ENCODE results near the gene FUZ. TPM values are rescaled to one million over a fixed set of nuclear protein-coding genes. Genes with fewer than 3 reads are reported as not detected.

Gene FUZ
- total and polyA plus RNA-seq, 2 donors, result 13.3 to 29.0 TPM

DNA sequence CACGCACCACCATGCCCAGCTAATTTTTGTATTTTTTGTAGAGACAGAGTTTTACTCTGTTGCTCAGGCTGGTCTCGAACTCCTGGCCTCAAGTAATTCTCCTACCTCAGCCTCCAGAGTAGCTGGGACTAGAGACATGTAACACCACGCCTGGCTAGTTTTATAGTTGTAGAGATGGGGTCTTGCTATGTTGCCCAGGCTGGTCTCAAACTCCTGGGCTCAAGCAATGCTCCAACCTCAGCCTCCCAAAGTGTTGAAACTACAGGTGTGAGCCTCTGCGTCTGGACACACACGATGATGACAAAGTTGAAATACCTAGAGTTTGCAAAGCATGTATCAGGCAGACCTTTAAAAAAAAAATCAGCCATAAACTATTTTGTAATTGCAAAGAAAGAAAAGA, 33.3 kb upstream of the FUZ start:
- no peaks in the 10 kb centered on the region for H3K4me1 ChIP-seq (ENCODE audit: insufficient read depth)
- WGBS, result 83% methylated on average over 5 of the region's 5 CpGs
- H3K36me3 ChIP-seq (ENCODE audit: insufficient read depth), result no peaks in the 10 kb centered on the region
- H3K27ac ChIP-seq (ENCODE audit: low read depth), result no peak overlapping the region
- no peak for DNase-seq (ENCODE audit: extremely low spot score)
- no peak overlapping the region for H3K4me3 ChIP-seq (ENCODE audit: low read depth, low read length)

GRCh38 chr19:49845414-49845813, 32.3 kb upstream of the FUZ start:
- H3K36me3 ChIP-seq (ENCODE audit: insufficient read depth), result no peaks in the 10 kb centered on the region
- DNase-seq (ENCODE audit: extremely low spot score), result no peak
- H3K4me1 ChIP-seq (ENCODE audit: insufficient read depth), result no peaks in the 10 kb centered on the region
- H3K4me3 ChIP-seq (ENCODE audit: low read depth, low read length), result no peak overlapping the region
- 49% methylated on average over 3 of the region's 3 CpGs for WGBS
- H3K27ac ChIP-seq (ENCODE audit: low read depth), result no peak overlapping the region

DNA sequence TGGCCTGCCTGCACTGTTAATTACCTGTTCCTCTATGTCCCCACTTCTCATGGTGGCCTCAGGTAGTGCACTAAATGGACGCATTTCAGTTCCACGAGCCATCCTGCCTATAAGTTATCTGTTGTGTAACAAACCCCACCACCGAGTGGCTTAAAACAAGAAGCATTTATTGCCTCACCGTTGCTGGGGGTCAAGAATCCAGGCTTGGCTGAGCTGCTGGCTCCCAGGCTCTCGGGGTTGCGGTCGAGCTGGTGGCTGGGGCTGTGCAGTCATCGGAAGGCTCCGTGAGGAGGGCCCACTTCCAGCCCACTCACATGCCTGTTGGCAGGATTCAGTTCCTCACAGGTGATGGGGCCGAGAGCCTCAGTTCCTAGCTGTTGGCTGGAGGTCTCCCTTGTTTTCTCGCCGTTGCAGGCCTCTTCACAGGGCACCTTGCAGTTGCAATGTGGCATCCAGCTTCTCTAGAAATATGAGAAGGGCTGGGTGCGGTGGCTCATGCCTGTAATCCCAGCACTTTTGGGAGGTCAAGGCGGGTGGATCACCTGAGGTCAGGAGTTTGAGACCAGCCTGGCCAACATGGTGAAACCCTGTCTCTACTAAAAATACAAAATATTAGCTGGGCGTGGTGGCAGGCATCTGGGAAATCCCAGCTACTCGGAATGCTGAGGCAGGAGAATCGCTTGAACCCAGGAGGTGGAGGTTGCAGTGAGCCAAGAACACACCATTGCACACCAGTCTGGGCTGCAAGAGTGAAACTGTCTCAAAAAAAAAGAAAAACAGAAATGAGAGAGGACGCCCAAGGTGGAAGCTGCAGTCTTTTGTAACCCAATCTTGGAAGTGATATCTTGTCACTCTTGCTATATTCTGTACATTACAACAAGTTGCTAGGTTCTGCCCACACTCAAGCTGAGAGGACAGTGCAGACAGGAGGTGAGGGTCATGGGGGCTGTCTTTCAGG, 31.3 kb upstream of the FUZ start:
- 84% methylated on average over 18 of the region's 18 CpGs for WGBS
- H3K4me3 ChIP-seq (ENCODE audit: low read depth, low read length), result no peak overlapping the region
- H3K36me3 ChIP-seq (ENCODE audit: insufficient read depth), result no peaks in the 10 kb centered on the region
- no peaks in the 10 kb centered on the region for H3K4me1 ChIP-seq (ENCODE audit: insufficient read depth)
- DNase-seq (ENCODE audit: extremely low spot score), result no peak
- H3K27ac ChIP-seq (ENCODE audit: low read depth), result no peak overlapping the region

DNA sequence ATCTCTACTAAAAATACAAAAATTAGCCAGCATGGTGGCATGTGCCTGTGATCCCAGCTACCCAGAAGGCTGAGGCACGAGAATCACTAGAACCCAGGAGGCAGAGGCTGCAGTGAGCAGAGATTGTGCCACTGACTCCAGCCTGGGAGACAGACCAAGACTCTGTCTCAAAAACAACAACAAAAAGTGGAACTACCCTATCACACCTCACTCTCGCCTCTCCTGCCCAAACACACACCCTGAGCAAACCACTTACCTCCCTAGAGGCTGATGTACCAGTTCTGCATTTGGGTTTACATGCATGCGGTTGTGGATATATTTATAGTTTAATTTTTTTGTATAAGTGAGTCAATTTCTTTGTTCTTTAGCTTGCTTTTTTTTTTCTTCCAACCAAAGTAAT, 30.2 kb upstream of the FUZ start:
- DNase-seq (ENCODE audit: extremely low spot score), result no peak
- no peak overlapping the region for H3K4me3 ChIP-seq (ENCODE audit: low read depth, low read length)
- WGBS, result 92% methylated on average over 3 of the region's 3 CpGs

DNA sequence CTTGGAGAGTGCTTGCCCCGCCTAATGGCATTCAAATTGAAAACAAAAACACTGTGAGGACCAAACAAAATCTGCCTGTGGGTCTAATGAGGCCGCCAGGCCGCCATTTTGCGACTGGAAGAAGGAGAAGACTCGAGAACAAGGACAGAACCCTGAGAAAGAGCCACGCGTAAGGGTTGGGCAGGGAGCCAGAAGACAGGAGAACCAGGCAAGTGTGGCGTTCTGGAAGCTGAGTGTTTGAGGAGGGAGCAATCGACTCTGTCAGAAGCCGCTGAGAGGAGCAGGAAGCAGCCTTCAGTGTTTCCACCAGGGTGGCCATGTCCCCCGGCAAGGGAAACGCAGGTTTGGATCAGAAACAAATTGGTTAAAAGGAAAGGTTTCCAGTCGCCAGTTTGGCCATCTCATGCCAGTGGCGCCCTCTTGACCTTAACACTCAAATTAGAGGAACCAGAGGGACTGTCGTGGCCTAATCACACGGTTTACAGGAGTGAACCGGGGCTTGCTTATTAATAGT, 27.7 kb upstream of the FUZ start:
- H3K36me3 ChIP-seq (ENCODE audit: insufficient read depth), result no peaks in the 10 kb centered on the region
- no peak overlapping the region for H3K4me3 ChIP-seq (ENCODE audit: low read depth, low read length)
- WGBS, result 87% methylated on average over 17 of the region's 17 CpGs
- no peak overlapping the region for H3K27ac ChIP-seq (ENCODE audit: low read depth)
- DNase-seq (ENCODE audit: extremely low spot score), result no peak
- no peaks in the 10 kb centered on the region for H3K4me1 ChIP-seq (ENCODE audit: insufficient read depth)

More for the DNA sequence above, 30.2 kb upstream of the FUZ start:
- Histone ChIP-seq H3K36me3 (ENCODE audit: insufficient read depth) (no peaks in the 10 kb centered on the region), H3K4me1 (ENCODE audit: insufficient read depth) (no peaks in the 10 kb centered on the region), H3K27ac (ENCODE audit: low read depth) (no peak overlapping the region)

- 86% methylated on average over 11 of the region's 11 CpGs for WGBS
- Histone ChIP-seq H3K4me3 (ENCODE audit: low read depth, low read length) (no peak overlapping the region), H3K36me3 (ENCODE audit: insufficient read depth) (no peaks in the 10 kb centered on the region), H3K27ac (ENCODE audit: low read depth) (no peak overlapping the region), H3K4me1 (ENCODE audit: insufficient read depth) (no peaks in the 10 kb centered on the region)
- DNase-seq (ENCODE audit: extremely low spot score), result no peak
These were observed 27.2 kb upstream of the FUZ start for GRCh38 chr19:49840321-49840720.

DNA sequence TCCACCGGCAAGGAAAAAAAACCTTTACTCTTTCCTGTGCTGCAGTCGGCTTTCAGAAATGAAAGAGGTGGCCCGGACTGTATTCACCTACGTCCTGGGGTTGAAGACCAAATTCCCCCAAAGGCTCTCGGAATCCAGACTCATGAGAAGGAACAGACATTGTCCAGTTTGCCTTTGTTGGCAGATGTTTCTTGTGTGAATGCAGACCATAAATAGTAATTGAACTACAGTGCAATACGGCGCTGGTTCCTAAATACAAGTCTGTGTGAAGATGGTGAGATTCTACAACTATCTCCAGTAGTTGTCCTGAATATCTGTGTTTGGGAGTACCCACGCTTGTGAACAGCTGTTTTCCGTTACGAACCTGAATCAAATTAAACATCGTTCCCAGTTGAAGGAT, 26.6 kb upstream of the FUZ start:
- Histone ChIP-seq H3K4me1 (ENCODE audit: insufficient read depth) (no peaks in the 10 kb centered on the region), H3K4me3 (ENCODE audit: low read depth, low read length) (no peak overlapping the region), H3K36me3 (ENCODE audit: insufficient read depth) (no peaks in the 10 kb centered on the region), H3K27ac (ENCODE audit: low read depth) (no peak overlapping the region)
- no peak for DNase-seq (ENCODE audit: extremely low spot score)
- WGBS, result 80% methylated on average over 11 of the region's 11 CpGs

DNA sequence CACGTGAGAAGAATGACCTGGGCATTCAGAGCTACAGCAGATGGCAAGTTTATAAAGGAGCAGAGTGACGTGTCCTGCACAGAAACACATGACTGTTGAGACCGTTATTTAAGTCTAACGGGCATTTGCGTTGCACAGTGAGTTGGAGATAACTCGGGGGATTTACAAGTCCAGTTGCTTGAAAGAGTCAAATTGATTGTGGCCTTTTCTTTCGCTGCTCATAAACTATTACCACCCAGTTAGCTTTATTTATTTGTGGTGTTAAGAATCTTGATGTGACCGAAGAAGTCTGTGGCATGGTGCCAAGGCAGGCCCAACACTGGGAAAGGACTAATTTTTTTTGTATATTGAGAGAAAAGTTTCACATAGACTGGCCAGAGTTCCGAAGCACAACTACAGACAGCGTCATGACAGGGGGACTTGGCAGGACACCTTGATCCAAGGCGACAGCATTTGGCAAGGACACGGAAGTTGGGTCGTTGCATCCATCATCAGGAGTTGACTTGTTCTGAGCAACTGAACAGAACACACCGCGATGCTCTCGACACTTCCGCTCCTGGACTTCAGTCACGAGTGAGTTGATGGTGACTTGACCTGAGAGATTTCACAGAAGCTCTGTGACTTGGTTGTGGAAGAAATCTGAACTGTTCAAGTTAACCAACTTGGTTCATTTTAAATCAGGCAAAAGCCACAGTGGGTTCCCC, 25.9 kb upstream of the FUZ start:
- Histone ChIP-seq H3K4me1 (ENCODE audit: insufficient read depth) (no peaks in the 10 kb centered on the region), H3K27ac (ENCODE audit: low read depth) (no peak overlapping the region), H3K4me3 (ENCODE audit: low read depth, low read length) (no peak overlapping the region), H3K36me3 (ENCODE audit: insufficient read depth) (peaks cover 2% of the 10 kb centered on the region)
- 84% methylated on average over 18 of the region's 18 CpGs for WGBS
- no peak for DNase-seq (ENCODE audit: extremely low spot score)

- no peak for DNase-seq (ENCODE audit: extremely low spot score)
- H3K36me3 ChIP-seq (ENCODE audit: insufficient read depth), result peaks cover 2% of the 10 kb centered on the region
- no peaks in the 10 kb centered on the region for H3K4me1 ChIP-seq (ENCODE audit: insufficient read depth)
- WGBS, result 97% methylated on average over 9 of the region's 9 CpGs
- H3K27ac ChIP-seq (ENCODE audit: low read depth), result no peak overlapping the region
- H3K4me3 ChIP-seq (ENCODE audit: low read depth, low read length), result no peak overlapping the region
These were observed 24.3 kb upstream of the FUZ start for GRCh38 chr19:49837425-49837824.

GRCh38 chr19:49837009-49837310, 23.9 kb upstream of the FUZ start:
- Histone ChIP-seq H3K4me1 (ENCODE audit: insufficient read depth) (no peaks in the 10 kb centered on the region), H3K4me3 (ENCODE audit: low read depth, low read length) (no peak overlapping the region), H3K27ac (ENCODE audit: low read depth) (no peak overlapping the region), H3K36me3 (ENCODE audit: insufficient read depth) (peaks cover 4% of the 10 kb centered on the region)
- WGBS, result 84% methylated on average over 5 of the region's 5 CpGs
- DNase-seq (ENCODE audit: extremely low spot score), result no peak

DNA sequence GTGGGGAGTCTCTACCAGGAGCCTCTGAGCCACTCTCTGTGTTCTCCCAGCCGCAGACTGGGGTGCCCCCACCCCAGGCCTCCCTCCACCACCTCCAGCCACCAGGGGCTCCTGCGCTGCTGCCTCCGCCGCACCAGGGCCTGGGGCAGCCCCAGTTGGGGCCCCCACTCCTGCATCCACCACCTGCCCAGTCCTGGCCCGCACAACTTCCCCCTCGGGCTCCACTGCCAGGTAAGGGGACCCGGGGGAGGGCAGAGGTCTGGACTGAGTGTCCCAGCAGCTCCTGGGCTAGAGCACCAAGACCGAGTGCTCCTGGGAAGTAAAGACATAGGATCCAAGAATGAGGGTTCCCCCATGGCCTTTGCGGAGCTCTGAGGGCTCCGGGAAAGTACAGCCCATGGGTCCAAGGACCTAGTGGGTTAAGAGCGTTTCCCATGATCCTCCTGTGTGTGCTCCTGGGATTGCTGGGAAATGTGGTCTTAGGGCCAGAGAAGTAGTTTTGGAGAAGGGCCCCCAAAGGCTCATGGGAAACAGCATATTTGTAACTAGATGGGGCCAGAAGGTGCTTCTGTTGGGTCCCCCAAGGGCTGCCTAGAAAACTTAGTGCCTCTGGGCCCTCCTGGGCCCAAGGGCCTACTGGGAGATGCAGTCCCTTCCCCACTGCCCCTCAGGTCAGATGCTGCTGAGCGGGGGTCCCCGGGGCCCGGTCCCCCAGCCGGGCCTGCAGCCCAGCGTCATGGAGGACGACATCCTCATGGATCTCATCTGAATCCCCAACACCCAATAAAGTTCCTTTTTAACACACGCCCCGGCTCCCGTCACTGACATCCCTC, 23.3 kb upstream of the FUZ start:
- no peak for DNase-seq (ENCODE audit: extremely low spot score)
- Histone ChIP-seq H3K4me1 (ENCODE audit: insufficient read depth) (no peaks in the 10 kb centered on the region), H3K4me3 (ENCODE audit: low read depth, low read length) (no peak overlapping the region), H3K36me3 (ENCODE audit: insufficient read depth) (peaks cover 5% of the 10 kb centered on the region), H3K27ac (ENCODE audit: low read depth) (no peak overlapping the region)
- 88% methylated on average over 20 of the region's 20 CpGs for WGBS

- Histone ChIP-seq H3K27ac (ENCODE audit: low read depth) (no peak overlapping the region), H3K36me3 (ENCODE audit: insufficient read depth) (peaks cover 5% of the 10 kb centered on the region), H3K4me3 (ENCODE audit: low read depth, low read length) (no peak overlapping the region), H3K4me1 (ENCODE audit: insufficient read depth) (no peaks in the 10 kb centered on the region)
- DNase-seq (ENCODE audit: extremely low spot score), result no peak
- WGBS, result 93% methylated on average over 12 of the region's 12 CpGs
These were observed 22.5 kb upstream of the FUZ start for GRCh38 chr19:49835562-49835961.

DNA sequence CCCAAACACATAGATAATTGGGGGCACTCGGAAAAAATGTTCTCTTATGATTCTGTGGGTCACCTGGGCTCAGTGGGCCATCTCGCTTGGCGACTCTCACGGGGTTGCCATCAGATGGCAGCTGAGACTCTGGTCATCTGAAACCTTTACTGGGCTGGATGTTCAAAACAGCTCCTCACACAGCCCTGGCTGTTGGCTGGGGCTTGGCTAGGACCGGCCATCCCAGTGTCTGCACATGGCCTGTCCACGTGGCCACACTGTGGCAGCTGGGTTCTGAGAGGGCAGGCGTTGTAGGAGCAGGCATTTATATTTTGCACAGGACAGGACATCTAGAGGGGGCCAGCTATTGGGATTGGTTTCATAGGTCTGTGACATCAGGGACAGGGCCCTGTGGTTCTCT, 20.5 kb upstream of the FUZ start:
- WGBS, result 92% methylated on average over 7 of the region's 7 CpGs
- no peak for DNase-seq (ENCODE audit: extremely low spot score)
- no peak overlapping the region for H3K4me3 ChIP-seq (ENCODE audit: low read depth, low read length)
- H3K27ac ChIP-seq (ENCODE audit: low read depth), result no peak overlapping the region
- H3K36me3 ChIP-seq (ENCODE audit: insufficient read depth), result peaks cover 5% of the 10 kb centered on the region
- H3K4me1 ChIP-seq (ENCODE audit: insufficient read depth), result no peaks in the 10 kb centered on the region
